Adrenal gland (tissue), 5 donors: ENCODE results near the gene MLLT6.

Source experiments
- CTCF ChIP-seq, 6 experiments: fragments of 450-650 bp in 4 of 6; fragments of 200-600 bp in 2 of 6; sonication (generic) in 1 of 6; IDR thresholded peaks; 1 replicate in 5 of 6; 2 replicates in 1 of 6; pipeline versions ENCODE4 v1.5.1 to v1.8.0; 2016 to 2021; ENCODE audit warnings: antibody characterized with exemption in 6 of 6, mild to moderate bottlenecking in 2 of 6, moderate library complexity in 1 of 6
- POLR2A ChIP-seq, 2 donors: fragments of 450-650 bp; IDR thresholded peaks; one replicate each; pipeline ENCODE4 v1.6.1; 2017; ENCODE audit warnings: antibody characterized with exemption in 2 of 2, mild to moderate bottlenecking in 2 of 2, moderate library complexity in 1 of 2
- donor health status: DM: no; HTN: no; CAD: no.

- TF ChIP-seq CTCF (IDR thresholded peaks at IDR 0.05) = no peak
- no peak for TF ChIP-seq POLR2A (IDR thresholded peaks at IDR 0.05)
These were observed 1.9 kb upstream of the MLLT6 start for GRCh38 chr17:38702916-38703741.
